Measurements from ENCODE around the gene NUDT13.

- TF ChIP-seq POLR2AphosphoS5 (IDR thresholded peaks at IDR 0.05; ENCODE audit: low read depth, low read length) (no peak), USF2 (IDR thresholded peaks at IDR 0.05; ENCODE audit: low read length) (no peak), GABPA (IDR thresholded peaks at IDR 0.05; ENCODE audit: borderline replicate concordance, insufficient read depth, low read length) (no peak), CREB1 (IDR thresholded peaks at IDR 0.05) (no peak), CTCF (IDR thresholded peaks at IDR 0.05; ENCODE audit: control extremely low read depth in 1 of 3, insufficient read depth in 1 of 3, low read depth in 1 of 3, low read length in 3 of 3) (no peak), EGR1 (IDR thresholded peaks at IDR 0.05; ENCODE audit: borderline replicate concordance, low read depth, low read length) (no peak), CHD1 (IDR thresholded peaks at IDR 0.05; ENCODE audit: low read depth, low read length) (no peak), BACH1 (IDR thresholded peaks at IDR 0.05; ENCODE audit: low read length) (no peak)
Observed at GRCh38 chr10:73099141-73099540, 11.1 kb upstream of the NUDT13 start.
